ENCODE measurements around the gene CNOT8. TPM values are rescaled to one million over a fixed set of nuclear protein-coding genes. Genes with fewer than 3 reads are reported as not detected.

CNOT8 gene
- total RNA-seq, 1 donor from 2014 or later = 101 TPM

- DNase-seq (no peak), ATAC-seq (no peak)
- intact Hi-C loops (cut with DNase I) = no loop called here
- TF ChIP-seq, protein P1, sequence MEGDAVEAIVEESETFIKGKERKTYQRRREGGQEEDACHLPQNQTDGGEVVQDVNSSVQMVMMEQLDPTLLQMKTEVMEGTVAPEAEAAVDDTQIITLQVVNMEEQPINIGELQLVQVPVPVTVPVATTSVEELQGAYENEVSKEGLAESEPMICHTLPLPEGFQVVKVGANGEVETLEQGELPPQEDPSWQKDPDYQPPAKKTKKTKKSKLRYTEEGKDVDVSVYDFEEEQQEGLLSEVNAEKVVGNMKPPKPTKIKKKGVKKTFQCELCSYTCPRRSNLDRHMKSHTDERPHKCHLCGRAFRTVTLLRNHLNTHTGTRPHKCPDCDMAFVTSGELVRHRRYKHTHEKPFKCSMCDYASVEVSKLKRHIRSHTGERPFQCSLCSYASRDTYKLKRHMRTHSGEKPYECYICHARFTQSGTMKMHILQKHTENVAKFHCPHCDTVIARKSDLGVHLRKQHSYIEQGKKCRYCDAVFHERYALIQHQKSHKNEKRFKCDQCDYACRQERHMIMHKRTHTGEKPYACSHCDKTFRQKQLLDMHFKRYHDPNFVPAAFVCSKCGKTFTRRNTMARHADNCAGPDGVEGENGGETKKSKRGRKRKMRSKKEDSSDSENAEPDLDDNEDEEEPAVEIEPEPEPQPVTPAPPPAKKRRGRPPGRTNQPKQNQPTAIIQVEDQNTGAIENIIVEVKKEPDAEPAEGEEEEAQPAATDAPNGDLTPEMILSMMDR (IDR thresholded peaks at IDR 0.05) = no peak
- Histone ChIP-seq H3K27ac (no peak overlapping the region), H3K27me3 (no peaks in the 10 kb centered on the region), H3K4me1 (peaks cover 13% of the 10 kb centered on the region), H3K4me3 (no peak overlapping the region), H3K9me3 (no peaks in the 10 kb centered on the region), H3K36me3 (peaks cover 86% of the 10 kb centered on the region)
Measured at GRCh38 chr5:154871734-154872133, 13.3 kb downstream of the CNOT8 start.

DNA sequence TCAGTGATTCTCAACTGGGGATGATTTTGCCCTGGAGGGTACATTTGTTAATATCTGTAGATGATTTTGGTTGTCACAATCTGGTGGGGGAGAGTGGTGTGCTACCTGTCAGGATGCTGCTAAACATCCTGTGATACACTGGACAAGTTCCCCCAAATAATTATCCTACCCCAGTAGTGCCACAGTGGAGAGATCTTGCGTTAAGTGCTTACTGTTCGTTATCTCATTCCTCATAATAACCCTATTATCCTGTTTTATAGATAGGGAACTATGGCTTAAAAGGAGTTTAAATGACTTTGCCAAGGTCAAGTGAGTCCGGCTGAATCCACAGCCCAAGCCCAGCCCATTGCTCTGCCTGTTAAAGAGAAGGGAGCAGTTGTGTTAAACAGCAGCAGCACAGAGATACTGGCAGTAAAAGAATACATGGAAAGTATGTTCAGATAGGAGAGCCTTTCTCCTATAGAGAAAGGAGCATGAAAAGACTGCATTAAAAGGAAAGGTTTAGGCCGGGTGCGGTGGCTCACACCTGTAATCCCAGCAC lies 15.4 kb downstream of the CNOT8 start:
- Histone ChIP-seq H3K27ac (peak overlapping the region; percentile 55), H3K27me3 (no peaks in the 10 kb centered on the region), H3K36me3 (peaks cover 76% of the 10 kb centered on the region), H3K4me3 (no peak overlapping the region), H3K4me1 (peaks cover 13% of the 10 kb centered on the region), H3K9me3 (peaks cover 2% of the 10 kb centered on the region)
- DNase-seq = no peak
- ATAC-seq = no peak
- TF ChIP-seq, protein P1 (IDR thresholded peaks at IDR 0.05) = no peak
- intact Hi-C loops (cut with DNase I) = no loop called here

DNA sequence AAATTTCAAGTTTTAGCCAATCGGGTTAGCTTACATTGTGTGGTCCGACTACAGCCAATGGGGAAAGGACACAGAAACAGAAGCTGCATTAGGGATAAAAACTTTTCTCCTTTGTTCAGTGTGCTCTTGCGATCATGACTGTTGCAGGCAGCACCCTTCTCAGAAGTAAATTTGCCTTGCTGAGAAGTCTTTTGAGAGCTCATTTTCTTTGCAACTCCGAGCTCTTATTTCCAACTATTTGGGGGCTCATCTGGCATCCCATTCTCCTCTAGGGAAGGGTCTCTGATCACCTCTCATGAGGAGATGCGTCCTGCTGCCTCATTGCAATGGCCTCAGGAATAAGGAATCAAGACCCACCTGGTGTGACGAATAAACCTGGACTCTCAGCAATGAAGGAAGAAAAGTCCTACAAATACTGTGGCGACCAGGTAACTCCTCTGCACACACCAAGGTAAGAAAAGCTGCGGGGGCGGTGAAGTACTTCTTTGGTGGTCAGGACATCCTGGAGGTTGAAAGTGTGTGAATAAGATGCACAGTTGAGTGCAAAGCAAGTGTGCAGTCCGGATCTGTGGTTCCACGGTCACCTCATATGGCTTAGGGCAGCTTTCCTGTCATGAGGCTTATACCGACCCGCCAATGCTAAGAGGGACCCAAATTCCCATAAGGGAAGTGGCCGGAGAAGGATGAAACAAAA lies 20.4 kb downstream of the CNOT8 start:
- DNase-seq = no peak
- no peaks in the 10 kb centered on the region for H3K27me3 ChIP-seq
- ATAC-seq = no peak
- H3K27ac ChIP-seq = no peak overlapping the region
- TF ChIP-seq, protein P1 (IDR thresholded peaks at IDR 0.05) = no peak
- H3K36me3 ChIP-seq = peaks cover 34% of the 10 kb centered on the region
- intact Hi-C loops (cut with DNase I) = no loop called here
- no peak overlapping the region for H3K4me3 ChIP-seq
- H3K4me1 ChIP-seq = no peaks in the 10 kb centered on the region
- H3K9me3 ChIP-seq = peaks cover 7% of the 10 kb centered on the region

DNA sequence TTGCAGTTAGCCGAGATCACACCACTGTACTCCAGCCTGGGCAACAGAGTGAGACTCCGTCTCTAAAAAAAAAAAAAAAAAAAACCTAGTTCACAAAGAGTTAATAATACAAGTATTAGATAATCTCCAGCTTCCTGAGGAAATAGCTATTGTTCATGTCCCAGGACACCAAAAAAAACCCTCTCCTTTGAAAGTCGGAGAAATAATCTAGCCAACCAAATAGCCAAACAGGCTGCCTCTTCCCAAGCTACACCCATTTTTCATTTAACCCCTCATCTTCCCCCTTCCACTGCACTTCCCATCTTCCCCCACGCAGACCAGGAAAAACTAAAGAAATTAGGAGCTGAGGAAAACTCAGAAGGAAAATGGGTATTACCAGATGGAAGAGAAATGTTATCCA lies 23.6 kb downstream of the CNOT8 start:
- intact Hi-C loops (cut with DNase I) = no loop called here
- no peak for DNase-seq
- TF ChIP-seq, protein P1 (IDR thresholded peaks at IDR 0.05) = no peak
- no peak for ATAC-seq
- Histone ChIP-seq H3K4me3 (no peak overlapping the region), H3K27me3 (no peaks in the 10 kb centered on the region), H3K36me3 (peaks cover 8% of the 10 kb centered on the region), H3K27ac (peak overlapping the region; percentile 53), H3K4me1 (no peaks in the 10 kb centered on the region), H3K9me3 (peaks cover 28% of the 10 kb centered on the region)

GRCh38 chr5:154884424-154884823 lies 26.0 kb downstream of the CNOT8 start:
- H3K4me1 ChIP-seq = no peaks in the 10 kb centered on the region
- ATAC-seq (no peak), DNase-seq (no peak)
- TF ChIP-seq, protein P1 (IDR thresholded peaks at IDR 0.05) = no peak
- intact Hi-C loops (cut with DNase I) = no loop called here
- H3K27ac ChIP-seq = no peak overlapping the region
- no peaks in the 10 kb centered on the region for H3K27me3 ChIP-seq
- no peak overlapping the region for H3K4me3 ChIP-seq
- peaks cover 22% of the 10 kb centered on the region for H3K9me3 ChIP-seq
- peaks cover 30% of the 10 kb centered on the region for H3K36me3 ChIP-seq
